B cell (primary cell): ENCODE results near the gene KHDC3L.

Source experiments
- CTCF ChIP-seq: fragments of 200-600 bp; IDR thresholded peaks from one replicate; pipeline ENCODE4 v1.8.0; 2022; ENCODE audit warnings: antibody characterized with exemption, mild to moderate bottlenecking
- EZH2 ChIP-seq: IDR thresholded peaks from 2 replicates; pipeline ENCODE4 v1.6.1; 2012; ENCODE audit warnings: borderline replicate concordance, low read depth, mild to moderate bottlenecking, moderate library complexity, low read length; ENCODE audit not compliant: insufficient read depth, poor library complexity, severe bottlenecking

- TF ChIP-seq CTCF (no peak), EZH2 (no peak)
Measured at GRCh38 chr6:73367761-73368355, 5.4 kb downstream of the KHDC3L start.
